SK-N-MC (cell line): ENCODE data around the gene XKR7.

Experiments
- EZH2 ChIP-seq: fragments of 200-600 bp; sonication (generic); IDR thresholded peaks from one replicate; pipeline ENCODE4 v1.6.1; 2017; ENCODE audit warnings: antibody characterized with exemption
- FOXP2 ChIP-seq: optimal IDR thresholded peaks from 2 replicates; pipeline ENCODE3; 2011; ENCODE audit warnings: mild to moderate bottlenecking, moderate library complexity; ENCODE audit not compliant: insufficient read depth; ENCODE audit errors: extremely low read length, control extremely low read depth
- POLR2AphosphoS5 ChIP-seq: IDR thresholded peaks from 2 replicates; pipeline ENCODE4 v1.6.1; 2012; ENCODE audit warnings: mild to moderate bottlenecking, low read depth, low read length, borderline replicate concordance

- TF ChIP-seq EZH2 (no peak), FOXP2 (no peak), POLR2AphosphoS5 (no peak)
Observed at GRCh38 chr20:32034581-32035425, 66.9 kb downstream of the XKR7 start.
